ENCODE measurements around the gene MRPL54. TPM values are rescaled to one million over a fixed set of nuclear protein-coding genes. Genes with fewer than 3 reads are reported as not detected.

MRPL54 gene
- total RNA-seq, 1 donor from 2014 or later = 35.9 TPM

GRCh38 chr19:3736106-3736724 is 26.3 kb upstream of the MRPL54 start:
- Mint-ChIP-seq H3K4me1 (ENCODE audit: unreplicated experiment) (no peaks in the 10 kb centered on the region), H3K27me3 (no peaks in the 10 kb centered on the region), H3K4me3 (no peak overlapping the region), H3K9me3 (no peaks in the 10 kb centered on the region), H3K27ac (no peak overlapping the region), H3K36me3 (no peaks in the 10 kb centered on the region)
- no peak for DNase-seq (ENCODE audit: extremely low spot score, unreplicated experiment)
- TF ChIP-seq, protein P1, sequence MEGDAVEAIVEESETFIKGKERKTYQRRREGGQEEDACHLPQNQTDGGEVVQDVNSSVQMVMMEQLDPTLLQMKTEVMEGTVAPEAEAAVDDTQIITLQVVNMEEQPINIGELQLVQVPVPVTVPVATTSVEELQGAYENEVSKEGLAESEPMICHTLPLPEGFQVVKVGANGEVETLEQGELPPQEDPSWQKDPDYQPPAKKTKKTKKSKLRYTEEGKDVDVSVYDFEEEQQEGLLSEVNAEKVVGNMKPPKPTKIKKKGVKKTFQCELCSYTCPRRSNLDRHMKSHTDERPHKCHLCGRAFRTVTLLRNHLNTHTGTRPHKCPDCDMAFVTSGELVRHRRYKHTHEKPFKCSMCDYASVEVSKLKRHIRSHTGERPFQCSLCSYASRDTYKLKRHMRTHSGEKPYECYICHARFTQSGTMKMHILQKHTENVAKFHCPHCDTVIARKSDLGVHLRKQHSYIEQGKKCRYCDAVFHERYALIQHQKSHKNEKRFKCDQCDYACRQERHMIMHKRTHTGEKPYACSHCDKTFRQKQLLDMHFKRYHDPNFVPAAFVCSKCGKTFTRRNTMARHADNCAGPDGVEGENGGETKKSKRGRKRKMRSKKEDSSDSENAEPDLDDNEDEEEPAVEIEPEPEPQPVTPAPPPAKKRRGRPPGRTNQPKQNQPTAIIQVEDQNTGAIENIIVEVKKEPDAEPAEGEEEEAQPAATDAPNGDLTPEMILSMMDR (conservative IDR thresholded peaks at IDR 0.05) = no peak

- no peaks in the 10 kb centered on the region for H3K4me1 Mint-ChIP-seq (ENCODE audit: unreplicated experiment)
- no peaks in the 10 kb centered on the region for H3K27me3 Mint-ChIP-seq
- H3K4me3 Mint-ChIP-seq = no peak overlapping the region
- no peaks in the 10 kb centered on the region for H3K9me3 Mint-ChIP-seq
- DNase-seq (ENCODE audit: extremely low spot score, unreplicated experiment) = no peak
- no peaks in the 10 kb centered on the region for H3K36me3 Mint-ChIP-seq
- H3K27ac Mint-ChIP-seq = no peak overlapping the region
- TF ChIP-seq, protein P1 (conservative IDR thresholded peaks at IDR 0.05) = no peak
Observed at GRCh38 chr19:3737487-3738205, 24.8 kb upstream of the MRPL54 start.

- no peaks in the 10 kb centered on the region for H3K36me3 Mint-ChIP-seq
- TF ChIP-seq, protein P1 (conservative IDR thresholded peaks at IDR 0.05) = no peak
- H3K9me3 Mint-ChIP-seq = no peaks in the 10 kb centered on the region
- H3K4me1 Mint-ChIP-seq (ENCODE audit: unreplicated experiment) = no peaks in the 10 kb centered on the region
- H3K4me3 Mint-ChIP-seq = no peak overlapping the region
- H3K27me3 Mint-ChIP-seq = no peaks in the 10 kb centered on the region
- H3K27ac Mint-ChIP-seq = no peak overlapping the region
- DNase-seq (ENCODE audit: extremely low spot score, unreplicated experiment) = no peak
Observed at GRCh38 chr19:3738477-3739220, 23.8 kb upstream of the MRPL54 start.

DNA sequence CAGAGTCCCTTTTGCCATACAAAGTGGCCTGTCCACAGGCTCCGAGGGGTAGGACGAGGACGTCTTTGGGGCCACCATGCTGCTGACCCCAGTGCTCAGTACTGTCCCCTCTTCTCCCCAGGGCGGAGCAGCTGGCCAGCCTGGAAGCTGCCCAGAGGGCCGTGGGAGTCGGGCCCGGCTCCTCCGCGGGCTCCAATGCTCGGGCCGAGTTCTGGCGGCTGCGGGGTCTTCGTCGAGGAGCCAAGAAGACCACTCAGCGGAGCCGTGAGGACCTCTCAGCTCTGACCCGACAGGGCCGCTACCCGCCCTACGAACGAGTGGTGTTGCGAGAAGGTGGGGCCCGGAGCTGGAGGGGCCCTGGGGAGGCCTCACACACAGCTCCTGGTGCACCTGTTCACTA is 22.1 kb upstream of the MRPL54 start:
- Mint-ChIP-seq H3K4me3 (no peak overlapping the region), H3K27me3 (no peaks in the 10 kb centered on the region), H3K36me3 (no peaks in the 10 kb centered on the region), H3K27ac (no peak overlapping the region), H3K9me3 (no peaks in the 10 kb centered on the region), H3K4me1 (ENCODE audit: unreplicated experiment) (no peaks in the 10 kb centered on the region)
- no peak for DNase-seq (ENCODE audit: extremely low spot score, unreplicated experiment)
- TF ChIP-seq, protein P1 (conservative IDR thresholded peaks at IDR 0.05) = no peak

DNA sequence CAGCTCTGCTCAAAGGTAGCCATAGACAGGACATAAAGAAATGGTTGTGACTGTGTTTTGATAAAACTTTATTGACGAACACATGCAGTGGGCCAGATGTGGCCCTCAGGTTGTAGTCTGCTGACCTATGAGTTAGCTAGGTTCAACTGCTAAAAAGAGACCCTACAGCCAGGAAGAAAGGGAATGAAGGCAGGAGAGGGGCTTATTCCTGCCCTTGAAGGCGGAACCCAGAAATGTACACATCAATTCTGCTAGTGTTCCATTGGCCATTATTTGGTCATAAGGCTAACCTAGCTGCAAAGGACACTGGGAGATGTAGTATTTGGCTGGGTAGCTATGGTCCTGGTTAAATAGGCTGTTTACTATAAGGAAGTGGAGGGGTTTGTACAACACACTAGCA is 19.0 kb upstream of the MRPL54 start:
- TF ChIP-seq, protein P1 (conservative IDR thresholded peaks at IDR 0.05) = no peak
- H3K27ac Mint-ChIP-seq = no peak overlapping the region
- no peaks in the 10 kb centered on the region for H3K27me3 Mint-ChIP-seq
- H3K4me3 Mint-ChIP-seq = no peak overlapping the region
- no peaks in the 10 kb centered on the region for H3K9me3 Mint-ChIP-seq
- H3K4me1 Mint-ChIP-seq (ENCODE audit: unreplicated experiment) = no peaks in the 10 kb centered on the region
- H3K36me3 Mint-ChIP-seq = no peaks in the 10 kb centered on the region
- DNase-seq (ENCODE audit: extremely low spot score, unreplicated experiment) = no peak
